GM12878 (cell line): ENCODE data around the gene C11orf91. TPM values are rescaled to one million over a fixed set of nuclear protein-coding genes. Genes with fewer than 3 reads are reported as not detected.

Experiments
- ATAC-seq: fragments of 200-7000 bp; cut with Tn5 transposase; 3 replicates; pipeline ENCODE4 v1.9.1; 2020; ENCODE audit warnings: mild to moderate bottlenecking, moderate library complexity
- BruUV-seq: library from RNA; stranded (reverse); fragments of 400-500 nt; replicated peaks from 2 replicates; lab custom pipeline; 2021; lab: Mats Ljungman, UMichigan
- CTCF ChIA-PET: fragments of 300-600 bp; sonication (Branson Sonifier 250); formaldehyde crosslinking; extraction: SDS; loops from one replicate; lab custom pipeline; 2021; ENCODE audit warnings: inconsistent platforms; lab: Yijun Ruan, JAX
- POLR2A ChIA-PET: fragments of 350-600 bp; formaldehyde crosslinking; extraction: SDS; loops from one replicate; lab custom pipeline; 2021; ENCODE audit warnings: inconsistent platforms; lab: Charles Lee
- RAD21 ChIA-PET: fragments of 300-600 bp; sonication (Branson Sonifier 250); formaldehyde crosslinking; loops from one replicate; lab custom pipeline; 2023; ENCODE audit warnings: antibody characterized with exemption; ENCODE audit not compliant: unreplicated experiment; lab: Charles Lee
- SMC1A ChIA-PET: fragments of 300-600 bp; sonication (Branson Sonifier 250); formaldehyde crosslinking; loops from one replicate; lab custom pipeline; 2023; ENCODE audit not compliant: unreplicated experiment, uncharacterized antibody; lab: Charles Lee
- DNase-seq: peaks from one replicate; pipeline ENCODE4 v3.0.0-alpha.2; 2011; ENCODE audit warnings: low read depth, low spot score
- FAIRE-seq: peaks from 3 replicates; lab custom pipeline; 2011; peaks lifted over from hg19 to GRCh38; lab: Jason Lieb, UNC
- H2AFZ ChIP-seq: 2 replicates; pipeline ENCODE4 v1.6.0; 2011; ENCODE audit warnings: low read depth, low read length, control low read depth; ENCODE audit not compliant: control insufficient read depth
- H3K27ac ChIP-seq: 2 replicates; pipeline ENCODE4 v1.5.1; 2011; ENCODE audit warnings: control low read depth; ENCODE audit not compliant: control insufficient read depth, insufficient read depth
- H3K27me3 ChIP-seq, 2 experiments: replicated peaks in 1 of 2; 2 replicates each; pipeline versions ENCODE4 v1.6.0 to v1.6.1; 2011; ENCODE audit warnings: low read length in 1 of 2; ENCODE audit not compliant: control insufficient read depth in 2 of 2, insufficient read depth in 2 of 2
- H3K36me3 ChIP-seq, 2 experiments: 2 replicates each; pipeline ENCODE4 v1.5.1; 2011; ENCODE audit warnings: low read length in 1 of 2; ENCODE audit not compliant: control insufficient read depth in 2 of 2, insufficient read depth in 2 of 2
- H3K4me1 ChIP-seq: 2 replicates; pipeline ENCODE4 v1.6.1; 2011; ENCODE audit warnings: mild to moderate bottlenecking, low read length, moderate library complexity, mixed read lengths; ENCODE audit not compliant: control insufficient read depth, insufficient read depth
- H3K4me2 ChIP-seq: 2 replicates; pipeline ENCODE4 v1.6.0; 2011; ENCODE audit warnings: control low read depth; ENCODE audit not compliant: control insufficient read depth, insufficient read depth
- H3K4me3 ChIP-seq: fragments of 200-600 bp; sonication (generic); 2 replicates; pipeline ENCODE4 v1.5.1; 2016
- H3K79me2 ChIP-seq: 2 replicates; pipeline ENCODE4 v1.6.0; 2011; ENCODE audit warnings: low read length; ENCODE audit not compliant: control insufficient read depth, insufficient read depth
- H3K9ac ChIP-seq: 2 replicates; pipeline ENCODE4 v1.8.0; 2011; ENCODE audit warnings: low read length, control low read depth, mixed read lengths; ENCODE audit not compliant: control insufficient read depth, insufficient read depth
- H3K9me3 ChIP-seq: replicated peaks from 3 replicates; pipeline ENCODE4 v1.5.1; 2011; ENCODE audit warnings: mild to moderate bottlenecking, low read length; ENCODE audit not compliant: control insufficient read depth, insufficient read depth
- H4K20me1 ChIP-seq: 2 replicates; pipeline ENCODE4 v1.6.0; 2011; ENCODE audit not compliant: control insufficient read depth, insufficient read depth
- ASH2L ChIP-seq: fragments of 300-600, 200-600 bp; sonication (generic); IDR thresholded peaks from 2 replicates; pipeline ENCODE4 v1.6.1; 2017; ENCODE audit warnings: low read depth, mild to moderate bottlenecking, borderline replicate concordance
- ATF7 ChIP-seq: fragments of 450-650 bp; IDR thresholded peaks from 2 replicates; pipeline ENCODE4 v1.6.1; 2016; ENCODE audit warnings: low read depth, mild to moderate bottlenecking
- BCLAF1 ChIP-seq: fragments of 450-650 bp; IDR thresholded peaks from 2 replicates; pipeline ENCODE4 v1.6.1; 2017; ENCODE audit warnings: antibody characterized with exemption, mild to moderate bottlenecking, moderate library complexity
- CREM ChIP-seq: IDR thresholded peaks from 2 replicates; pipeline ENCODE4 v1.6.1; 2014; ENCODE audit warnings: antibody characterized with exemption, low read depth
- HCFC1 ChIP-seq: fragments of 150-350 bp; IDR thresholded peaks from 2 replicates; pipeline ENCODE4 v1.6.1; 2014; ENCODE audit warnings: low read length
- IKZF2 ChIP-seq, 2 experiments: fragments of 450-650 bp; IDR thresholded peaks; 2 replicates each; pipeline ENCODE4 v1.6.1; 2017; ENCODE audit warnings: mild to moderate bottlenecking in 2 of 2, moderate library complexity in 2 of 2
- MLLT1 ChIP-seq: fragments of 450-650 bp; IDR thresholded peaks from 2 replicates; pipeline ENCODE4 v1.6.1; 2016; ENCODE audit warnings: mild to moderate bottlenecking
- MTA2 ChIP-seq: fragments of 450-650 bp; IDR thresholded peaks from 2 replicates; pipeline ENCODE4 v1.6.1; 2016; ENCODE audit warnings: low read depth, mild to moderate bottlenecking, moderate library complexity
- PBX3 ChIP-seq: IDR thresholded peaks from 2 replicates; pipeline ENCODE4 v1.6.1; 2011; ENCODE audit warnings: mild to moderate bottlenecking, low read depth, low read length, moderate library complexity; ENCODE audit not compliant: insufficient replicate concordance
- SP1 ChIP-seq: IDR thresholded peaks from one replicate; pipeline ENCODE4 v1.6.1; 2011; ENCODE audit warnings: low read depth, low read length
- SREBF1 ChIP-seq: IDR thresholded peaks from 2 replicates; pipeline ENCODE4 v1.6.1; 2012; ENCODE audit warnings: mild to moderate bottlenecking, low read length
- YY1 ChIP-seq: IDR thresholded peaks from 2 replicates; pipeline ENCODE4 v1.6.1; 2011; ENCODE audit warnings: low read depth, mild to moderate bottlenecking, low read length
- ZBED1 ChIP-seq: IDR thresholded peaks from 2 replicates; pipeline ENCODE4 v1.6.1; 2016; ENCODE audit warnings: borderline replicate concordance
- ZNF217 ChIP-seq: fragments of 450-650 bp; IDR thresholded peaks from 2 replicates; pipeline ENCODE4 v1.6.1; 2017; ENCODE audit warnings: antibody characterized with exemption, mild to moderate bottlenecking
- ZNF384 ChIP-seq: IDR thresholded peaks from 2 replicates; pipeline ENCODE4 v1.6.1; 2012; ENCODE audit warnings: low read depth, mild to moderate bottlenecking, low read length, improper control_type of control experiment, borderline replicate concordance
- ZZZ3 ChIP-seq: IDR thresholded peaks from 2 replicates; pipeline ENCODE4 v1.6.1; 2011; ENCODE audit warnings: low read depth; ENCODE audit not compliant: control insufficient read depth, insufficient read length
- WGBS: methylation state at CpG from one replicate; pipeline ENCODE4 v1.1.6; 2016; ENCODE audit warnings: low lambda C conversion rate; ENCODE audit not compliant: insufficient replicate concordance, insufficient coverage; ENCODE audit errors: missing lambda C conversion rate; 5-methylcytosine and 5-hydroxymethylcytosine counted together
- in situ Hi-C: fragments of 300-500 bp; cut with MboI; formaldehyde crosslinking; loops from 9 replicates; pipeline ENCODE4 v1.14.3; 2018; ENCODE audit warnings: mixed read lengths
- intact Hi-C: fragments of 100-400 bp; cut with micrococcal nuclease; formaldehyde crosslinking; loops from one replicate; pipeline ENCODE4 v1.14.2; 2022; ENCODE audit not compliant: unreplicated experiment
- polyA plus RNA-seq, 11 experiments: library from polyadenylated mRNA; depleted of rRNA in 4 of 11; unstranded in 6 of 11; stranded (reverse) in 5 of 11; fragments of >200 nt; fragmentation: Nextera tagmentation in 4 of 11; fragmentation: Illumina TruSeq in 1 of 11; extraction: Ambion mirVana in 4 of 11; extraction: Trizol in 1 of 11; gene quantifications; 1 replicate in 1 of 11; 2 replicates in 10 of 11; pipeline versions ENCODE4 v1.2.1 to v1.2.3, GENCODE V29; 2011 to 2016; ENCODE audit warnings: inconsistent platforms in 2 of 11, missing spikeins in 2 of 11, low read depth in 1 of 11
- total RNA-seq, 4 experiments: library from RNA; depleted of rRNA in 3 of 4; stranded (reverse); fragments of >200 nt in 3 of 4; fragmentation: Illumina TruSeq in 1 of 4; extraction: Trizol in 1 of 4; gene quantifications; 2 replicates each; pipeline versions ENCODE4 v1.2.1 to v1.2.3, GENCODE V29; 2013 to 2021

The C11orf91 gene
- total and polyA plus RNA-seq, 10 of the 15 experiments (the other 5 are each of a cell fraction or from before 2014, with no cell fraction given): not detected

- WGBS: under 1% methylated on average over 49 of the region's 53 CpGs
- Histone ChIP-seq H2AFZ (peak overlapping the region; percentile 67), H3K9ac (peak overlapping the region; percentile 86), H3K4me3 (peak overlapping the region; percentile 83), H3K4me2 (peak overlapping the region; percentile 96), H3K79me2 (peaks cover 47% of the 10 kb centered on the region), H3K36me3 (no peaks in the 10 kb centered on the region), H3K27me3 (no peaks in the 10 kb centered on the region), H4K20me1 (no peaks in the 10 kb centered on the region), H3K9me3 (no peaks in the 10 kb centered on the region), H3K4me1 (peaks cover 17% of the 10 kb centered on the region), H3K27ac (peak overlapping the region; percentile 77)
- in situ Hi-C loops: no loop called here
- no TSS peak for BruUV-seq
- DNase-seq (peak; percentile 37), ATAC-seq (peak; percentile 77), FAIRE-seq (peak; percentile 56)
- ChIA-PET SMC1A (interaction anchor here (0.8 to 5.9 kb wide), 10 partner anchors 7 to 373 kb away, joined by 3 to 43 read pairs (median 4); no protein-coding TSS in a partner anchor), CTCF (interaction anchor here (0.6 to 2.6 kb wide), 8 partner anchors 19 to 800 kb away, joined by 3 to 27 read pairs (median 4); no protein-coding TSS in a partner anchor), POLR2A (interaction anchor here (0.7 to 1.5 kb wide), 5 partner anchors 15 to 843 kb away, joined by 3 to 4 read pairs (median 3); partner anchors contain the start of gene CSTF3), RAD21 (interaction anchor here (0.8 to 3.6 kb wide), 11 partner anchors 7 to 72 kb away, joined by 3 to 22 read pairs (median 6); partner anchors contain the start of gene FBXO3)
- intact Hi-C loops: loop anchor here (5.0 kb wide), 1 partner anchor 33 kb away; the partner anchor contains the start of gene C11orf91
- no peak for TF ChIP-seq ASH2L
- TF ChIP-seq ZNF217: no peak
- TF ChIP-seq CREM: peak; percentile 37; the same call in 1 of the 2 replicates
- peak; percentile 90 for TF ChIP-seq ZNF384
- TF ChIP-seq MTA2: 0 out of 2 replicates have a peak, but pooled peaks have one; percentile 24
- no peak for TF ChIP-seq SP1
- TF ChIP-seq MLLT1: peak; percentile 57; the same call in 1 of the 2 replicates
- TF ChIP-seq BCLAF1: no peak
- no peak for TF ChIP-seq ZBED1
- TF ChIP-seq ATF7: 0 out of 2 replicates have a peak, but pooled peaks have one; percentile 17
- TF ChIP-seq HCFC1: no peak
- TF ChIP-seq SREBF1: no peak
- TF ChIP-seq PBX3: peak; percentile 24
- peak; percentile 59 to 77; a peak in 3 of 4 replicates for TF ChIP-seq IKZF2 (IDR thresholded peaks at IDR 0.05)
- TF ChIP-seq ZZZ3: no peak
- peak; percentile 32 for TF ChIP-seq YY1
Measured at GRCh38 chr11:33735271-33736147, 34.9 kb upstream of the C11orf91 start.
